ENCODE measurements around the gene ALDH18A1. TPM values are rescaled to one million over a fixed set of nuclear protein-coding genes. Genes with fewer than 3 reads are reported as not detected.

ALDH18A1 gene
- polyA plus RNA-seq, 1 donor (not counting 4 experiments of a cell fraction or from before 2014, with no cell fraction given), result 53.4 TPM

DNA sequence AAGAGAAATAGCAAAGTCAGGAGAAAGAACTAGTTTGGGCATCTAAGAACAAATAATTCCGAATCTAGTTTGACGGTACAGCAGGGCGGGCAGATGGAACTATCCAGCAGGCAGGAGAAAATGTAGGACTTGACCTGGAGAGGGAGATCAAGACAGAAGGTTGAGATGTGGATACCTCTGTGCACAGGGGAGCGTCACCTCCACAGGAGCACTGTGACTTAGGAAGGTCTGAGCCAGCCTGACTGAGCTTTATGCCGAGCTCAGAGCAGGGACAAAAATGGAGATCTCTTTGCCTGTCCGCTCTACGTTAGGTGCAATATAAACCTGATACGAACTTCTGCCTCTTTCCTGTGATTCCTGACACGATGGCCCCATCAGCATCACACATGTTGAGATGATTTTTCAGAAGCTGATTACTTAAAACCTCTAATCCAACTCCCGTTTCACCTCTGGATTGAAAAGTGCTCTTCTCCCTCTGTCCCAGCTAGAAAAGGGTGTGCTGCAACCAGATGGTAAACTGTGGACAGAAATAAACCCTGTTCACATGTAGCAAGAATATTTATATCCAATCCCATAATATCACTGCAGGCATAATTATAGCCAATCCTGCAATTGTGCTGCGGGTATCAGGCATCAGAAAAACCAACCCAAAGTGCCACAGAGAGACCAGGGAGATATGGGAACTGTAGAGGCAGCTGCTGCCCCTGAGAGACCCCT, 81.7 kb downstream of the ALDH18A1 start:
- Histone ChIP-seq H3K79me2 (ENCODE audit: control insufficient read depth, insufficient read depth, low read length) (no peaks in the 10 kb centered on the region), H3K4me2 (ENCODE audit: control insufficient read depth, extremely low read depth, insufficient read depth, low read depth, low read length) (no peak overlapping the region), H3K36me3 (ENCODE audit: control insufficient read depth in 2 of 2, extremely low read depth in 1 of 2, insufficient read depth in 2 of 2, low read length in 2 of 2) (no peaks in the 10 kb centered on the region), H4K20me1 (ENCODE audit: control insufficient read depth, extremely low read depth, insufficient read depth, low read length) (no peaks in the 10 kb centered on the region), H3K27me3 (ENCODE audit: control insufficient read depth, extremely low read depth, insufficient read depth, low read length) (no peaks in the 10 kb centered on the region), H3K27ac (ENCODE audit: control insufficient read depth, insufficient read depth, low read length) (no peak overlapping the region), H3K9me3 (ENCODE audit: control insufficient read depth, low read depth, low read length) (no peaks in the 10 kb centered on the region), H3K9ac (ENCODE audit: control insufficient read depth, extremely low read depth, insufficient read depth, low read length) (no peak overlapping the region), H3K4me3 (ENCODE audit: control insufficient read depth in 2 of 3, extremely low read depth in 1 of 3, insufficient read depth in 2 of 3, low read depth in 1 of 3, low read length in 3 of 3) (no peak overlapping the region), H2AFZ (ENCODE audit: control insufficient read depth, low read length) (no peak overlapping the region), H3K4me1 (ENCODE audit: control insufficient read depth, extremely low read depth, insufficient read depth, low read length) (no peaks in the 10 kb centered on the region), H3K9me1 (ENCODE audit: control insufficient read depth, extremely low read depth, insufficient read depth, low read length) (no peaks in the 10 kb centered on the region)
- DNase-seq (ENCODE audit: low read depth, low spot score) (no peak), FAIRE-seq (no peak)
- TF ChIP-seq, protein P1, sequence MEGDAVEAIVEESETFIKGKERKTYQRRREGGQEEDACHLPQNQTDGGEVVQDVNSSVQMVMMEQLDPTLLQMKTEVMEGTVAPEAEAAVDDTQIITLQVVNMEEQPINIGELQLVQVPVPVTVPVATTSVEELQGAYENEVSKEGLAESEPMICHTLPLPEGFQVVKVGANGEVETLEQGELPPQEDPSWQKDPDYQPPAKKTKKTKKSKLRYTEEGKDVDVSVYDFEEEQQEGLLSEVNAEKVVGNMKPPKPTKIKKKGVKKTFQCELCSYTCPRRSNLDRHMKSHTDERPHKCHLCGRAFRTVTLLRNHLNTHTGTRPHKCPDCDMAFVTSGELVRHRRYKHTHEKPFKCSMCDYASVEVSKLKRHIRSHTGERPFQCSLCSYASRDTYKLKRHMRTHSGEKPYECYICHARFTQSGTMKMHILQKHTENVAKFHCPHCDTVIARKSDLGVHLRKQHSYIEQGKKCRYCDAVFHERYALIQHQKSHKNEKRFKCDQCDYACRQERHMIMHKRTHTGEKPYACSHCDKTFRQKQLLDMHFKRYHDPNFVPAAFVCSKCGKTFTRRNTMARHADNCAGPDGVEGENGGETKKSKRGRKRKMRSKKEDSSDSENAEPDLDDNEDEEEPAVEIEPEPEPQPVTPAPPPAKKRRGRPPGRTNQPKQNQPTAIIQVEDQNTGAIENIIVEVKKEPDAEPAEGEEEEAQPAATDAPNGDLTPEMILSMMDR (optimal IDR thresholded peaks at IDR 0.05 in 1 of 3, IDR thresholded peaks at IDR 0.05 in 1 of 3, conservative IDR thresholded peaks at IDR 0.05 in 1 of 3; ENCODE audit: extremely low read depth in 1 of 3, insufficient read depth in 2 of 3, low read length in 3 of 3), result no peak
- TF ChIP-seq EZH2 (IDR thresholded peaks at IDR 0.05; ENCODE audit: low read length), result no peak
- dilution Hi-C loops (cut with MboI; ENCODE audit: extremely low pct_ligation_motif_present, low sequenced_read_pairs), result no loop called here

DNA sequence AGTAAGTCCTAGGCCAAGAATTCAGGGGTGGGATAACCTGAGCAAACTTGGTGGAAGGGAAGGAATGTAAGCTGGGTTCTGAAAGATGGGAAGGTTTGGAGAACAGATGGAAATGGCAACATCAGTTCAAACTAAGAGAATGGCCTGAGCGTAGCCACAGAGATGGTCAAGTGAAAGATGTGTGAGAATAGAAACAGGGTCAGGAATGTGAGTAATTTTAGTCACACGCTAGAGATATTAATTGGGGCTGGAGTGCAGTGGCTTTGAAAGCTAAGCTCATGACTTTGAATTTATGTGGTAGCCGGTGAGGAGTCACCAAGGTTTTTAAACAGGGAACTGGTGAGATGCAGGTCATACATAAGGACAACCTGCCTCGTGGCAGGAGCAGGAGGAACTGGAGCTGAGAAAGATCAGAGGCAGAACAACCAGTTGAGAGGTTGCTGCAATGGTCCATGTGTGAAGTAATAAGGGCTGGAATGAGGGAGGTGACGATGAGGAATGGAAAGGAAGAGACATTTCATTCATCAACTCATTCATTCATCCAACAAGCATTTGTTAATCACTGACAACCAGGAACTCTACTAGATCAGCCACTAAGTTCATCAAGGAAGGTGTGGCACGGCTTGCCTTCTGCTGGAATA, 82.4 kb downstream of the ALDH18A1 start:
- H3K4me3 ChIP-seq (ENCODE audit: control insufficient read depth in 2 of 3, extremely low read depth in 1 of 3, insufficient read depth in 2 of 3, low read depth in 1 of 3, low read length in 3 of 3), result no peak overlapping the region
- no peaks in the 10 kb centered on the region for H3K4me1 ChIP-seq (ENCODE audit: control insufficient read depth, extremely low read depth, insufficient read depth, low read length)
- no peaks in the 10 kb centered on the region for H3K9me3 ChIP-seq (ENCODE audit: control insufficient read depth, low read depth, low read length)
- no peak overlapping the region for H2AFZ ChIP-seq (ENCODE audit: control insufficient read depth, low read length)
- dilution Hi-C loops (cut with MboI; ENCODE audit: extremely low pct_ligation_motif_present, low sequenced_read_pairs), result no loop called here
- no peaks in the 10 kb centered on the region for H3K9me1 ChIP-seq (ENCODE audit: control insufficient read depth, extremely low read depth, insufficient read depth, low read length)
- FAIRE-seq (no peak), DNase-seq (ENCODE audit: low read depth, low spot score) (no peak)
- no peak overlapping the region for H3K4me2 ChIP-seq (ENCODE audit: control insufficient read depth, extremely low read depth, insufficient read depth, low read depth, low read length)
- no peak overlapping the region for H3K9ac ChIP-seq (ENCODE audit: control insufficient read depth, extremely low read depth, insufficient read depth, low read length)
- TF ChIP-seq, protein P1 (optimal IDR thresholded peaks at IDR 0.05 in 1 of 3, IDR thresholded peaks at IDR 0.05 in 1 of 3, conservative IDR thresholded peaks at IDR 0.05 in 1 of 3; ENCODE audit: extremely low read depth in 1 of 3, insufficient read depth in 2 of 3, low read length in 3 of 3), result no peak
- no peak for TF ChIP-seq EZH2 (IDR thresholded peaks at IDR 0.05; ENCODE audit: low read length)
- no peaks in the 10 kb centered on the region for H4K20me1 ChIP-seq (ENCODE audit: control insufficient read depth, extremely low read depth, insufficient read depth, low read length)
- no peaks in the 10 kb centered on the region for H3K36me3 ChIP-seq (ENCODE audit: control insufficient read depth in 2 of 2, extremely low read depth in 1 of 2, insufficient read depth in 2 of 2, low read length in 2 of 2)
- H3K27ac ChIP-seq (ENCODE audit: control insufficient read depth, insufficient read depth, low read length), result no peak overlapping the region
- no peaks in the 10 kb centered on the region for H3K79me2 ChIP-seq (ENCODE audit: control insufficient read depth, insufficient read depth, low read length)
- H3K27me3 ChIP-seq (ENCODE audit: control insufficient read depth, extremely low read depth, insufficient read depth, low read length), result no peaks in the 10 kb centered on the region
